H1 (cell line): ENCODE measurements around the gene ZBTB20. TPM values are rescaled to one million over a fixed set of nuclear protein-coding genes. Genes with fewer than 3 reads are reported as not detected.

Source experiments
- CTCF ChIA-PET: fragments of 300-600 bp; sonication (Branson Sonifier 250); formaldehyde crosslinking; loops from one replicate; lab custom pipeline; 2021; ENCODE audit not compliant: partially characterized antibody; lab: Charles Lee
- POLR2A ChIA-PET: fragments of 300-600 bp; sonication (Branson Sonifier 250); formaldehyde crosslinking; loops from one replicate; lab custom pipeline; 2021; ENCODE audit warnings: inconsistent platforms; ENCODE audit not compliant: partially characterized antibody; lab: Charles Lee
- DNase-seq, 2 experiments: peaks; one replicate each; pipeline versions ENCODE4 v3.0.0 to v3.0.0-alpha.2; 2010 to 2022; ENCODE audit warnings: low spot score in 2 of 2, low read depth in 1 of 2, mixed read lengths in 1 of 2
- FAIRE-seq: peaks from 2 replicates; lab custom pipeline; 2011; peaks lifted over from hg19 to GRCh38; lab: Jason Lieb, UNC
- H2AFZ ChIP-seq: 2 replicates; pipeline ENCODE4 v1.8.1; 2012; ENCODE audit warnings: low read length, inconsistent platforms
- H2AK5ac ChIP-seq: 2 replicates; pipeline ENCODE4 v1.6.1; 2013; ENCODE audit warnings: low read depth, low read length
- H2BK120ac ChIP-seq: replicated peaks from 2 replicates; pipeline ENCODE3; 2013; ENCODE audit warnings: low read depth, low read length, inconsistent platforms
- H2BK12ac ChIP-seq: 2 replicates; pipeline ENCODE4 v1.6.1; 2013; ENCODE audit warnings: low read depth, low read length
- H2BK15ac ChIP-seq: 2 replicates; pipeline ENCODE4 v1.6.1; 2013; ENCODE audit warnings: low read length
- H2BK20ac ChIP-seq: 2 replicates; pipeline ENCODE4 v1.6.1; 2013; ENCODE audit warnings: low read length
- H2BK5ac ChIP-seq: 2 replicates; pipeline ENCODE4 v1.6.1; 2013; ENCODE audit warnings: low read depth, low read length
- H3K14ac ChIP-seq: 2 replicates; pipeline ENCODE4 v1.6.1; 2013; ENCODE audit warnings: inconsistent platforms; ENCODE audit not compliant: insufficient read length
- H3K18ac ChIP-seq: 2 replicates; pipeline ENCODE4 v1.6.1; 2013; ENCODE audit warnings: low read length; ENCODE audit errors: extremely low read depth
- H3K23ac ChIP-seq: 2 replicates; pipeline ENCODE4 v1.6.1; 2013; ENCODE audit warnings: inconsistent platforms; ENCODE audit not compliant: insufficient read length
- H3K23me2 ChIP-seq: 2 replicates; pipeline ENCODE4 v1.6.1; 2013; ENCODE audit warnings: low read depth, low read length
- H3K27ac ChIP-seq: 2 replicates; pipeline ENCODE4 v1.6.1; 2011; ENCODE audit warnings: low read depth, low read length, inconsistent platforms
- H3K27me3 ChIP-seq, 4 experiments: replicated peaks in 1 of 4; 1 replicate in 1 of 4; 2 replicates in 3 of 4; pipeline versions ENCODE4 v1.6.1 to v1.8.1; 2011 to 2013; ENCODE audit warnings: low read length in 3 of 4, mild to moderate bottlenecking in 3 of 4, inconsistent platforms in 2 of 4, mixed read lengths in 2 of 4, moderate library complexity in 1 of 4; ENCODE audit not compliant: control insufficient read depth in 3 of 4, insufficient read depth in 3 of 4; ENCODE audit errors: extremely low read depth in 1 of 4
- H3K36me3 ChIP-seq, 4 experiments: 2 replicates each; pipeline versions ENCODE4 v1.6.1 to v1.8.1; 2011 to 2013; ENCODE audit warnings: mild to moderate bottlenecking in 4 of 4, low read length in 3 of 4, moderate library complexity in 2 of 4, control low read depth in 1 of 4, inconsistent platforms in 1 of 4; ENCODE audit not compliant: insufficient read depth in 4 of 4, control insufficient read depth in 2 of 4
- H3K4ac ChIP-seq: replicated peaks from 2 replicates; pipeline ENCODE3; 2013; ENCODE audit warnings: low read length, low read depth, mixed read lengths, inconsistent platforms; ENCODE audit not compliant: insufficient read length
- H3K4me1 ChIP-seq, 4 experiments: replicated peaks in 1 of 4; 1 replicate in 1 of 4; 2 replicates in 3 of 4; pipeline versions ENCODE4 v1.6.1 to v1.8.1; 2011 to 2013; ENCODE audit warnings: low read length in 3 of 4, inconsistent platforms in 2 of 4, mixed read lengths in 1 of 4; ENCODE audit not compliant: insufficient read depth in 4 of 4, control insufficient read depth in 3 of 4
- H3K4me2 ChIP-seq, 2 experiments: 2 replicates each; pipeline versions ENCODE4 v1.6.1 to v1.8.1; 2011 to 2013; ENCODE audit warnings: low read depth in 2 of 2, low read length in 2 of 2, control low read depth in 1 of 2, inconsistent platforms in 1 of 2, mild to moderate bottlenecking in 1 of 2; ENCODE audit not compliant: insufficient read depth in 1 of 2
- H3K4me3 ChIP-seq, 4 experiments: fragments of 200-600, 300-600 bp in 1 of 4; sonication (generic), shearing (Covaris generic), sonication (Bioruptor Twin) in 1 of 4; 2 replicates each; pipeline versions ENCODE4 v1.5.1 to v1.8.1; 2011 to 2016; ENCODE audit warnings: low read length in 4 of 4, low read depth in 3 of 4, control low read depth in 2 of 4, inconsistent platforms in 2 of 4, mild to moderate bottlenecking in 2 of 4, mixed read lengths in 1 of 4, moderate library complexity in 1 of 4; ENCODE audit not compliant: insufficient read depth in 2 of 4; ENCODE audit errors: extremely low read depth in 1 of 4
- H3K56ac ChIP-seq: replicated peaks from 2 replicates; pipeline ENCODE3; 2013; ENCODE audit warnings: low read depth, mild to moderate bottlenecking, mixed read lengths, low read length, inconsistent platforms; ENCODE audit not compliant: insufficient read length
- H3K79me1 ChIP-seq: 2 replicates; pipeline ENCODE4 v1.6.1; 2013; ENCODE audit warnings: low read depth, low read length, control low read depth
- H3K79me2 ChIP-seq, 2 experiments: 2 replicates each; pipeline versions ENCODE4 v1.6.1 to v1.8.1; 2012 to 2013; ENCODE audit warnings: low read length in 2 of 2, mild to moderate bottlenecking in 2 of 2, inconsistent platforms in 1 of 2; ENCODE audit not compliant: insufficient read depth in 2 of 2, control insufficient read depth in 1 of 2
- H3K9ac ChIP-seq, 4 experiments: replicated peaks in 1 of 4; 1 replicate in 1 of 4; 2 replicates in 3 of 4; pipeline versions ENCODE4 v1.6.1 to v1.8.1; 2011 to 2013; ENCODE audit warnings: low read depth in 3 of 4, low read length in 3 of 4, control low read depth in 2 of 4, mild to moderate bottlenecking in 2 of 4, moderate library complexity in 2 of 4, inconsistent platforms in 1 of 4; ENCODE audit errors: extremely low read depth in 1 of 4
- H3K9me3 ChIP-seq, 2 experiments: 2 replicates each; pipeline versions ENCODE4 v1.6.1 to v1.8.1; 2012 to 2013; ENCODE audit warnings: mild to moderate bottlenecking in 2 of 2, moderate library complexity in 2 of 2, control low read depth in 1 of 2, inconsistent platforms in 1 of 2, low read depth in 1 of 2, low read length in 1 of 2, mixed read lengths in 1 of 2; ENCODE audit not compliant: insufficient read depth in 2 of 2
- H4K20me1 ChIP-seq, 2 experiments: replicated peaks in 1 of 2; 2 replicates each; pipeline versions ENCODE3 to v1.8.1; 2011 to 2013; ENCODE audit warnings: inconsistent platforms in 2 of 2, low read length in 2 of 2, mild to moderate bottlenecking in 1 of 2; ENCODE audit not compliant: insufficient read depth in 2 of 2, control insufficient read depth in 1 of 2
- H4K5ac ChIP-seq: 2 replicates; pipeline ENCODE4 v1.6.1; 2013; ENCODE audit warnings: low read length, low read depth, mixed read lengths, inconsistent platforms; ENCODE audit not compliant: insufficient read length
- H4K8ac ChIP-seq: 2 replicates; pipeline ENCODE4 v1.8.0; 2013; ENCODE audit warnings: mild to moderate bottlenecking, moderate library complexity, low read length, inconsistent platforms; ENCODE audit not compliant: insufficient read depth; ENCODE audit errors: extremely low read depth
- H4K91ac ChIP-seq: replicated peaks from 2 replicates; pipeline ENCODE3; 2013; ENCODE audit warnings: low read length, mixed read lengths, inconsistent platforms; ENCODE audit not compliant: insufficient read length
- CHD1 ChIP-seq: IDR thresholded peaks from 2 replicates; pipeline ENCODE4 v1.6.1; 2012; ENCODE audit warnings: low read depth, low read length, improper control_type of control experiment
- JUN ChIP-seq: IDR thresholded peaks from 2 replicates; pipeline ENCODE4 v1.6.1; 2011; ENCODE audit warnings: low read depth, mild to moderate bottlenecking, improper control_type of control experiment, low read length
- WGBS, 2 experiments: shearing (Covaris generic) in 1 of 2; methylation state at CpG; one replicate each; pipeline versions ENCODE4 v1.1.6 to v1.1.7; 2013 to 2015; ENCODE audit warnings: low lambda C conversion rate in 2 of 2, mixed read lengths in 2 of 2, inconsistent platforms in 1 of 2, low coverage in 1 of 2, missing lambda C conversion rate in 1 of 2; ENCODE audit not compliant: insufficient replicate concordance in 2 of 2, insufficient coverage in 1 of 2, insufficient read length in 1 of 2; ENCODE audit errors: extremely low coverage in 1 of 2, missing lambda C conversion rate in 1 of 2; 5-methylcytosine and 5-hydroxymethylcytosine counted together
- polyA plus RNA-seq, 7 experiments: library from polyadenylated mRNA; depleted of rRNA in 3 of 7; stranded (reverse) in 5 of 7; unstranded in 2 of 7; fragments of >200 nt in 5 of 7; fragments of 200-250 nt in 2 of 7; gene quantifications; 1 replicate in 5 of 7; 2 replicates in 1 of 7; 4 replicates in 1 of 7; pipeline versions ENCODE4 v1.2.1 to v1.2.3, GENCODE V29; 2011 to 2013; ENCODE audit warnings: missing spikeins in 2 of 7, mixed read lengths in 2 of 7
- total RNA-seq: library from RNA; stranded (reverse); fragmentation: NEBNext Ultra II Directional; extraction: Animal tissue kit (Norgen Biotek cat#: 25700); gene quantifications from 2 replicates; pipeline ENCODE4 v1.2.1, GENCODE V29; 2021

Gene ZBTB20
- total and polyA plus RNA-seq, 2 of the 8 experiments (the other 6 are each of a cell fraction or from before 2014, with no cell fraction given): 0.35 to 1.3 TPM

DNA sequence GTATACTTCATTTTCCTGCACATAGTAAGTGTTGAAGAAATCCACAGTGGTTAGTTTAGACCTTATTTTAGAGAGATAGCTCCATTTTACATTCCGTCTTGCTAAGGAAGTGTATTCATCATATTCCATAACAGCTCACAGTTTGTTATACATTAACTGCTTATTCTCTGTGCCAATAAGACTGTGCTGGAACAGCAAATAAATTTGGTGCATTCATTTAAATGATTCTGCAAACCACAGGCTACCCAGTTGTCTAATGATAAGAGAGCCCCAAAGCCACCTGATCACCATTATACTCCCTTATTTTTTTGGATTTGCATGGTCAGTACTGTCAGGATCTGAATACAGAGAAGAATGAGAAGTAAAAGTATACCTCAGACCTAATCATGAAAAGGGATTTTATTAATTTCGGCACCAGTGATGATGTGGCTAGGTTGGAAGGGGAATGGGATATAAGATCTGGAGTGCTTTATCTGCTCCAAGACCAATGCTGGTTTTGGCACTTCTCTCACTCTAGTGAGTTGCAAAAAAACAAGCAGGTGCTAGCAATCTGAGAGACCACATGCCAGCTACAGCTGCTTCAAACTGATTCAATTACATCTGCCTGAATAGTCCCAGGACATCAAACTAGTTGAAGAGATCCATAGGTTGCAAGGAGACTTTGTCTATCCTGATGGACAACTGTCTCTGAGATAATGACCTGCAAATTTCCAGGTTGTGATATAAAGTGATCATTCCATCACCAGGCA, 254.8 kb downstream of the ZBTB20 start:
- POLR2A ChIA-PET: interaction anchor here (0.7 kb wide), 1 partner anchor 1530 kb away, joined by 3 read pairs; no protein-coding TSS in a partner anchor
- no peaks in the 10 kb centered on the region for H3K23me2 ChIP-seq
- no peak overlapping the region for H2BK120ac ChIP-seq
- 80% methylated on average over 2 of the region's 2 CpGs; no CpG with 5 or more reads in 1 of the 2 experiments for WGBS, 2 experiments
- H3K36me3 ChIP-seq: no peaks in the 10 kb centered on the region
- no peaks in the 10 kb centered on the region for H3K9me3 ChIP-seq
- FAIRE-seq (no peak), DNase-seq (no peak)
- CTCF ChIA-PET: interaction anchor here (0.6 to 1.0 kb wide), 2 partner anchors 372 to 377 kb away, joined by 3 read pairs; no protein-coding TSS in a partner anchor
- no peak overlapping the region for H2BK5ac ChIP-seq
- no peak overlapping the region for H2AFZ ChIP-seq
- no peak overlapping the region for H3K56ac ChIP-seq
- no peak overlapping the region for H2AK5ac ChIP-seq
- H3K4me2 ChIP-seq: no peak overlapping the region
- no peak overlapping the region for H3K27ac ChIP-seq
- no peak overlapping the region for H4K8ac ChIP-seq
- no peaks in the 10 kb centered on the region for H3K79me1 ChIP-seq
- no peak overlapping the region for H3K14ac ChIP-seq
- no peaks in the 10 kb centered on the region for H4K20me1 ChIP-seq
- H3K79me2 ChIP-seq: no peaks in the 10 kb centered on the region
- H3K23ac ChIP-seq: no peak overlapping the region
- no peak overlapping the region for H2BK20ac ChIP-seq
- H3K4ac ChIP-seq: no peak overlapping the region
- no peak overlapping the region for H4K91ac ChIP-seq
- no peak overlapping the region for H2BK15ac ChIP-seq
- no peak overlapping the region for H4K5ac ChIP-seq
- no peak overlapping the region for H2BK12ac ChIP-seq
- no peak overlapping the region for H3K18ac ChIP-seq
- no peak overlapping the region for H3K9ac ChIP-seq
- no peaks in the 10 kb centered on the region for H3K4me1 ChIP-seq
- no peaks in the 10 kb centered on the region for H3K27me3 ChIP-seq
- no peak overlapping the region for H3K4me3 ChIP-seq
- TF ChIP-seq CHD1 (no peak), JUN (no peak)
